GM12878 (cell line): Measurements from ENCODE around the gene ZNF544. TPM values are rescaled to one million over a fixed set of nuclear protein-coding genes. Genes with fewer than 3 reads are reported as not detected.

Experiments
- BACH1 ChIP-seq: fragments of 450-650 bp; IDR thresholded peaks from 2 replicates; pipeline ENCODE4 v1.6.1; 2017; ENCODE audit warnings: mild to moderate bottlenecking, borderline replicate concordance
- ETV6 ChIP-seq, 2 experiments: fragments of 450-650 bp in 1 of 2; IDR thresholded peaks in 1 of 2; conservative IDR thresholded peaks in 1 of 2; 2 replicates each; pipeline ENCODE4 v1.6.1; 2014; ENCODE audit warnings: antibody characterized with exemption in 1 of 2, borderline replicate concordance in 1 of 2, low read depth in 1 of 2, mild to moderate bottlenecking in 1 of 2, moderate library complexity in 1 of 2
- FOS ChIP-seq: IDR thresholded peaks from 3 replicates; pipeline ENCODE4 v1.6.1; 2011; ENCODE audit warnings: borderline replicate concordance; ENCODE audit not compliant: insufficient read length; ENCODE audit errors: extremely low read depth
- GABPA ChIP-seq: IDR thresholded peaks from 2 replicates; pipeline ENCODE4 v1.6.1; 2014; ENCODE audit warnings: antibody characterized with exemption, low read depth, mild to moderate bottlenecking, inconsistent platforms
- HCFC1 ChIP-seq: fragments of 150-350 bp; IDR thresholded peaks from 2 replicates; pipeline ENCODE4 v1.6.1; 2014; ENCODE audit warnings: low read length
- MYB ChIP-seq: fragments of 150-350 bp; IDR thresholded peaks from 2 replicates; pipeline ENCODE4 v1.6.1; 2014; ENCODE audit warnings: mild to moderate bottlenecking, low read depth, low read length, borderline replicate concordance
- NFIC ChIP-seq: IDR thresholded peaks from 2 replicates; pipeline ENCODE4 v1.6.1; 2012; ENCODE audit warnings: low read depth, mild to moderate bottlenecking, inconsistent platforms, low read length, moderate library complexity
- NKRF ChIP-seq: fragments of 450-650 bp; conservative IDR thresholded peaks from 2 replicates; pipeline ENCODE4 v1.6.1; 2017; ENCODE audit warnings: mild to moderate bottlenecking, moderate library complexity
- PML ChIP-seq: IDR thresholded peaks from 2 replicates; pipeline ENCODE4 v1.6.1; 2012; ENCODE audit warnings: low read length, inconsistent platforms
- RUNX3 ChIP-seq: IDR thresholded peaks from 2 replicates; pipeline ENCODE4 v1.6.1; 2012; ENCODE audit warnings: low read length, inconsistent platforms
- SRF ChIP-seq, 2 experiments: IDR thresholded peaks; 2 replicates each; pipeline ENCODE4 v1.6.1; 2011; ENCODE audit warnings: low read depth in 2 of 2, low read length in 2 of 2, mild to moderate bottlenecking in 1 of 2, moderate library complexity in 1 of 2
- STAT3 ChIP-seq: IDR thresholded peaks from 2 replicates; pipeline ENCODE4 v1.6.1; 2011; ENCODE audit warnings: low read depth, low read length, improper control_type of control experiment
- ZNF207 ChIP-seq: fragments of 450-650 bp; IDR thresholded peaks from 2 replicates; pipeline ENCODE4 v1.6.1; 2014; ENCODE audit warnings: antibody characterized with exemption, mild to moderate bottlenecking, borderline replicate concordance
- polyA plus RNA-seq, 11 experiments: library from polyadenylated mRNA; depleted of rRNA in 4 of 11; unstranded in 6 of 11; stranded (reverse) in 5 of 11; fragments of >200 nt; fragmentation: Nextera tagmentation in 4 of 11; fragmentation: Illumina TruSeq in 1 of 11; extraction: Ambion mirVana in 4 of 11; extraction: Trizol in 1 of 11; gene quantifications; 1 replicate in 1 of 11; 2 replicates in 10 of 11; pipeline versions ENCODE4 v1.2.1 to v1.2.3, GENCODE V29; 2011 to 2016; ENCODE audit warnings: inconsistent platforms in 2 of 11, missing spikeins in 2 of 11, low read depth in 1 of 11
- total RNA-seq, 4 experiments: library from RNA; depleted of rRNA in 3 of 4; stranded (reverse); fragments of >200 nt in 3 of 4; fragmentation: Illumina TruSeq in 1 of 4; extraction: Trizol in 1 of 4; gene quantifications; 2 replicates each; pipeline versions ENCODE4 v1.2.1 to v1.2.3, GENCODE V29; 2013 to 2021
- TF ChIP-seq, protein P1 (sequence below): fragments of 450-650 bp; formaldehyde crosslinking; IDR thresholded peaks from 2 replicates; pipeline ENCODE4 v1.4.0; 2022; ENCODE audit warnings: mild to moderate bottlenecking, moderate library complexity
- TF ChIP-seq, protein P2 (sequence below): fragments of 450-650 bp; IDR thresholded peaks from 2 replicates; pipeline ENCODE4 v1.6.1; 2017; ENCODE audit warnings: mild to moderate bottlenecking, moderate library complexity
- TF ChIP-seq, protein P3 (sequence below): fragments of 450-650 bp; IDR thresholded peaks from 2 replicates; pipeline ENCODE4 v1.6.1; 2017; ENCODE audit warnings: antibody characterized with exemption, mild to moderate bottlenecking, moderate library complexity

ZNF544 gene
- total and polyA plus RNA-seq, 10 of the 15 experiments (the other 5 are each of a cell fraction or from before 2014, with no cell fraction given): 27.3 to 70.1 (median 42.6) TPM

DNA sequence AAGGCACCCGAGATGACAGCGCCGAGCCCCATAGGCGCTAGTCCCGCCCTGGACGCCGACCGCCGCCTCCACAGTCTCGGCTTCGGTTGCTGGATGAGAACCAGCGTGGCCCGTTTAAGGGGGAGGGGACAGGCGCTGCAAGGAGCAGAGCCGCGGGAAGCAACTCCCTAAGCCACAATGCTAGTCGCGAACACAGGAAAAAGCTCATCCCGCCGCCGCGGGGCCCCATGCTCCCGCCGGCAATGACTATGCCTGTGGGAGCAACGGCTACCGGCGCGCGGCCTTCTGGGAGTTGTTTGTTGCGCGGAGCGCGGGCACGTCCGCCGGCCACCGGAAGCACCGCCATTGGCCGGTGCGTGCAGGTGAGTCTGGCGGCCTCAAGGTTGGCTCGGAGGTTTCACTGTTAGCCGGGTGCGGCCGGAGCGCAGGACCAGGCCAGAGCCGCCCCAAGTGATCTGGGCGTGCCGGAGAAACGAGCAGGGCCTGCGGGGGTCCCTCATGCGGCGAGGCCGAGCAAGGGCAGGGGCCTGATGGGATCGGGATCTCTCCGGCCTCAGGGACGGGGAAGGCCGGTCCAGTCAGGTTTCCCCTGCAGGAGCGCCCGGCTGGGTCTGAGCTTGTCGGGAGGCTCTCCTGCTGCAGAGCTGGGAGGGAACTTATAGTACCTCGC lies at the start of gene ZNF544 (continued):
- TF ChIP-seq, protein P1, sequence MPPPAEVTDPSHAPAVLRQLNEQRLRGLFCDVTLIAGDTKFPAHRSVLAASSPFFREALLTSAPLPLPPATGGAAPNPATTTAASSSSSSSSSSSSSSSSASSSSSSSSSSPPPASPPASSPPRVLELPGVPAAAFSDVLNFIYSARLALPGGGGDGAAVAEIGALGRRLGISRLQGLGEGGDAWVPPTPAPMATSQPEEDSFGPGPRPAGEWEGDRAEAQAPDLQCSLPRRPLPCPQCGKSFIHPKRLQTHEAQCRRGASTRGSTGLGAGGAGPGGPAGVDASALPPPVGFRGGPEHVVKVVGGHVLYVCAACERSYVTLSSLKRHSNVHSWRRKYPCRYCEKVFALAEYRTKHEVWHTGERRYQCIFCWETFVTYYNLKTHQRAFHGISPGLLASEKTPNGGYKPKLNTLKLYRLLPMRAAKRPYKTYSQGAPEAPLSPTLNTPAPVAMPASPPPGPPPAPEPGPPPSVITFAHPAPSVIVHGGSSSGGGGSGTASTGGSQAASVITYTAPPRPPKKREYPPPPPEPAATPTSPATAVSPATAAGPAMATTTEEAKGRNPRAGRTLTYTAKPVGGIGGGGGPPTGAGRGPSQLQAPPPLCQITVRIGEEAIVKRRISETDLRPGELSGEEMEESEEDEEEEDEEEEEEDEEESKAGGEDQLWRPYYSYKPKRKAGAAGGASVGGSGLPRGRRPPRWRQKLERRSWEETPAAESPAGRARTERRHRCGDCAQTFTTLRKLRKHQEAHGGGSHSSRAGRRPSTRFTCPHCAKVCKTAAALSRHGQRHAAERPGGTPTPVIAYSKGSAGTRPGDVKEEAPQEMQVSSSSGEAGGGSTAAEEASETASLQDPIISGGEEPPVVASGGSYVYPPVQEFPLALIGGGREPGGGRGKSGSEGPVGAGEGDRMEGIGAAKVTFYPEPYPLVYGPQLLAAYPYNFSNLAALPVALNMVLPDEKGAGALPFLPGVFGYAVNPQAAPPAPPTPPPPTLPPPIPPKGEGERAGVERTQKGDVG: no peak
- TF ChIP-seq RUNX3 (peak; percentile 41), PML (peak; percentile 63; the same call in 1 of the 2 replicates), MYB (no peak), NKRF (peak; percentile 42), ZNF207 (0 out of 2 replicates have a peak, but pooled peaks have one; percentile 62), NFIC (no peak), BACH1 (0 out of 2 replicates have a peak, but pooled peaks have one; percentile 57), SRF (IDR thresholded peaks at IDR 0.05; ENCODE audit: low read depth in 2 of 2, low read length in 2 of 2) (0 out of 4 replicates have a peak, but pooled peaks of 1 of the 2 experiments have one; percentile 37), HCFC1 (peak; percentile 53; the same call in 1 of the 2 replicates), STAT3 (no peak), ETV6 (conservative IDR thresholded peaks at IDR 0.05 in 1 of 2, IDR thresholded peaks at IDR 0.05 in 1 of 2; ENCODE audit: borderline replicate concordance in 1 of 2, low read depth in 1 of 2) (no peak), FOS (no peak), GABPA (peak; percentile 84)
- TF ChIP-seq, protein P2, sequence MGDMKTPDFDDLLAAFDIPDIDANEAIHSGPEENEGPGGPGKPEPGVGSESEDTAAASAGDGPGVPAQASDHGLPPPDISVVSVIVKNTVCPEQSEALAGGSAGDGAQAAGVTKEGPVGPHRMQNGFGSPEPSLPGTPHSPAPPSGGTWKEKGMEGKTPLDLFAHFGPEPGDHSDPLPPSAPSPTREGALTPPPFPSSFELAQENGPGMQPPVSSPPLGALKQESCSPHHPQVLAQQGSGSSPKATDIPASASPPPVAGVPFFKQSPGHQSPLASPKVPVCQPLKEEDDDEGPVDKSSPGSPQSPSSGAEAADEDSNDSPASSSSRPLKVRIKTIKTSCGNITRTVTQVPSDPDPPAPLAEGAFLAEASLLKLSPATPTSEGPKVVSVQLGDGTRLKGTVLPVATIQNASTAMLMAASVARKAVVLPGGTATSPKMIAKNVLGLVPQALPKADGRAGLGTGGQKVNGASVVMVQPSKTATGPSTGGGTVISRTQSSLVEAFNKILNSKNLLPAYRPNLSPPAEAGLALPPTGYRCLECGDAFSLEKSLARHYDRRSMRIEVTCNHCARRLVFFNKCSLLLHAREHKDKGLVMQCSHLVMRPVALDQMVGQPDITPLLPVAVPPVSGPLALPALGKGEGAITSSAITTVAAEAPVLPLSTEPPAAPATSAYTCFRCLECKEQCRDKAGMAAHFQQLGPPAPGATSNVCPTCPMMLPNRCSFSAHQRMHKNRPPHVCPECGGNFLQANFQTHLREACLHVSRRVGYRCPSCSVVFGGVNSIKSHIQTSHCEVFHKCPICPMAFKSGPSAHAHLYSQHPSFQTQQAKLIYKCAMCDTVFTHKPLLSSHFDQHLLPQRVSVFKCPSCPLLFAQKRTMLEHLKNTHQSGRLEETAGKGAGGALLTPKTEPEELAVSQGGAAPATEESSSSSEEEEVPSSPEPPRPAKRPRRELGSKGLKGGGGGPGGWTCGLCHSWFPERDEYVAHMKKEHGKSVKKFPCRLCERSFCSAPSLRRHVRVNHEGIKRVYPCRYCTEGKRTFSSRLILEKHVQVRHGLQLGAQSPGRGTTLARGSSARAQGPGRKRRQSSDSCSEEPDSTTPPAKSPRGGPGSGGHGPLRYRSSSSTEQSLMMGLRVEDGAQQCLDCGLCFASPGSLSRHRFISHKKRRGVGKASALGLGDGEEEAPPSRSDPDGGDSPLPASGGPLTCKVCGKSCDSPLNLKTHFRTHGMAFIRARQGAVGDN: peak; percentile 93
- TF ChIP-seq, protein P3, sequence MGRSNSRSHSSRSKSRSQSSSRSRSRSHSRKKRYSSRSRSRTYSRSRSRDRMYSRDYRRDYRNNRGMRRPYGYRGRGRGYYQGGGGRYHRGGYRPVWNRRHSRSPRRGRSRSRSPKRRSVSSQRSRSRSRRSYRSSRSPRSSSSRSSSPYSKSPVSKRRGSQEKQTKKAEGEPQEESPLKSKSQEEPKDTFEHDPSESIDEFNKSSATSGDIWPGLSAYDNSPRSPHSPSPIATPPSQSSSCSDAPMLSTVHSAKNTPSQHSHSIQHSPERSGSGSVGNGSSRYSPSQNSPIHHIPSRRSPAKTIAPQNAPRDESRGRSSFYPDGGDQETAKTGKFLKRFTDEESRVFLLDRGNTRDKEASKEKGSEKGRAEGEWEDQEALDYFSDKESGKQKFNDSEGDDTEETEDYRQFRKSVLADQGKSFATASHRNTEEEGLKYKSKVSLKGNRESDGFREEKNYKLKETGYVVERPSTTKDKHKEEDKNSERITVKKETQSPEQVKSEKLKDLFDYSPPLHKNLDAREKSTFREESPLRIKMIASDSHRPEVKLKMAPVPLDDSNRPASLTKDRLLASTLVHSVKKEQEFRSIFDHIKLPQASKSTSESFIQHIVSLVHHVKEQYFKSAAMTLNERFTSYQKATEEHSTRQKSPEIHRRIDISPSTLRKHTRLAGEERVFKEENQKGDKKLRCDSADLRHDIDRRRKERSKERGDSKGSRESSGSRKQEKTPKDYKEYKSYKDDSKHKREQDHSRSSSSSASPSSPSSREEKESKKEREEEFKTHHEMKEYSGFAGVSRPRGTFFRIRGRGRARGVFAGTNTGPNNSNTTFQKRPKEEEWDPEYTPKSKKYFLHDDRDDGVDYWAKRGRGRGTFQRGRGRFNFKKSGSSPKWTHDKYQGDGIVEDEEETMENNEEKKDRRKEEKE: no peak
